ENCODE data around the gene NID2.

The NID2 gene

GRCh38 chr14:52064174-52064573, 4.7 kb downstream of the NID2 start:
- H3K4me3 ChIP-seq (ENCODE audit: low read length) = no peak overlapping the region

GRCh38 chr14:52063052-52063462, 5.8 kb downstream of the NID2 start:
- Histone ChIP-seq H4K20me1 (ENCODE audit: insufficient read depth, low read length) (no peaks in the 10 kb centered on the region), H3K9ac (ENCODE audit: low read length) (no peak overlapping the region), H3K79me2 (ENCODE audit: low read length) (no peaks in the 10 kb centered on the region), H3K27me3 (ENCODE audit: low read depth, low read length) (peaks cover 37% of the 10 kb centered on the region), H3K4me1 (ENCODE audit: low read length) (no peaks in the 10 kb centered on the region), H2AFZ (ENCODE audit: low read depth, low read length) (no peak overlapping the region), H3K9me3 (ENCODE audit: insufficient read depth, low read length) (no peaks in the 10 kb centered on the region), H3K4me3 (ENCODE audit: low read length) (no peak overlapping the region), H3K36me3 (replicated peaks; ENCODE audit: low read depth, low read length) (no peaks in the 10 kb centered on the region), H3K4me2 (ENCODE audit: low read length) (no peak overlapping the region), H3K27ac (ENCODE audit: low read length) (no peak overlapping the region)
- no peak for TF ChIP-seq EZH2phosphoT487 (IDR thresholded peaks at IDR 0.05; ENCODE audit: low read depth)
- TF ChIP-seq CTCF (IDR thresholded peaks at IDR 0.05; ENCODE audit: low read depth, low read length) = no peak

More at GRCh38 chr14:52064174-52064573, 4.7 kb downstream of the NID2 start:
- Histone ChIP-seq H3K36me3 (replicated peaks; ENCODE audit: low read depth, low read length) (no peaks in the 10 kb centered on the region), H3K27ac (ENCODE audit: low read length) (no peak overlapping the region), H3K9ac (ENCODE audit: low read length) (no peak overlapping the region), H2AFZ (ENCODE audit: low read depth, low read length) (no peak overlapping the region), H3K9me3 (ENCODE audit: insufficient read depth, low read length) (no peaks in the 10 kb centered on the region), H3K79me2 (ENCODE audit: low read length) (no peaks in the 10 kb centered on the region), H3K4me1 (ENCODE audit: low read length) (no peaks in the 10 kb centered on the region), H4K20me1 (ENCODE audit: insufficient read depth, low read length) (no peaks in the 10 kb centered on the region), H3K27me3 (ENCODE audit: low read depth, low read length) (peaks cover 42% of the 10 kb centered on the region), H3K4me2 (ENCODE audit: low read length) (no peak overlapping the region)
- no peak for TF ChIP-seq CTCF (IDR thresholded peaks at IDR 0.05; ENCODE audit: low read depth, low read length)
- no peak for TF ChIP-seq EZH2phosphoT487 (IDR thresholded peaks at IDR 0.05; ENCODE audit: low read depth)

GRCh38 chr14:52061890-52062289, 7.0 kb downstream of the NID2 start:
- Histone ChIP-seq H3K4me3 (ENCODE audit: low read length) (no peak overlapping the region), H3K4me1 (ENCODE audit: low read length) (no peaks in the 10 kb centered on the region), H2AFZ (ENCODE audit: low read depth, low read length) (no peak overlapping the region), H3K27ac (ENCODE audit: low read length) (no peak overlapping the region), H3K27me3 (ENCODE audit: low read depth, low read length) (peaks cover 29% of the 10 kb centered on the region), H3K9me3 (ENCODE audit: insufficient read depth, low read length) (no peaks in the 10 kb centered on the region), H4K20me1 (ENCODE audit: insufficient read depth, low read length) (no peaks in the 10 kb centered on the region), H3K36me3 (replicated peaks; ENCODE audit: low read depth, low read length) (no peaks in the 10 kb centered on the region), H3K79me2 (ENCODE audit: low read length) (no peaks in the 10 kb centered on the region), H3K9ac (ENCODE audit: low read length) (no peak overlapping the region), H3K4me2 (ENCODE audit: low read length) (no peak overlapping the region)
- no peak for TF ChIP-seq CTCF (IDR thresholded peaks at IDR 0.05; ENCODE audit: low read depth, low read length)
- no peak for TF ChIP-seq EZH2phosphoT487 (IDR thresholded peaks at IDR 0.05; ENCODE audit: low read depth)

GRCh38 chr14:52061390-52061789, 7.5 kb downstream of the NID2 start:
- no peak overlapping the region for H2AFZ ChIP-seq (ENCODE audit: low read depth, low read length)
- no peaks in the 10 kb centered on the region for H3K36me3 ChIP-seq (replicated peaks; ENCODE audit: low read depth, low read length)
- no peaks in the 10 kb centered on the region for H3K79me2 ChIP-seq (ENCODE audit: low read length)
- H3K4me2 ChIP-seq (ENCODE audit: low read length) = no peak overlapping the region
- H3K9me3 ChIP-seq (ENCODE audit: insufficient read depth, low read length) = no peaks in the 10 kb centered on the region
- no peak overlapping the region for H3K9ac ChIP-seq (ENCODE audit: low read length)
- no peak overlapping the region for H3K27ac ChIP-seq (ENCODE audit: low read length)
- H3K4me3 ChIP-seq (ENCODE audit: low read length) = no peak overlapping the region
- no peaks in the 10 kb centered on the region for H3K4me1 ChIP-seq (ENCODE audit: low read length)
- peaks cover 25% of the 10 kb centered on the region for H3K27me3 ChIP-seq (ENCODE audit: low read depth, low read length)
- H4K20me1 ChIP-seq (ENCODE audit: insufficient read depth, low read length) = no peaks in the 10 kb centered on the region
- TF ChIP-seq EZH2phosphoT487 (IDR thresholded peaks at IDR 0.05; ENCODE audit: low read depth) (no peak), CTCF (IDR thresholded peaks at IDR 0.05; ENCODE audit: low read depth, low read length) (no peak)
